B cell (primary cell): ENCODE measurements around the gene BMF. TPM values are rescaled to one million over a fixed set of nuclear protein-coding genes. Genes with fewer than 3 reads are reported as not detected.
A peak's percentile ranks its signal among the peaks of the same experiment; 100 is the strongest.

ENCODE experiments used
- ATAC-seq: fragments of 200-7000 bp; cut with Tn5 transposase; one replicate; pipeline ENCODE4 v1.10.0; 2021; ENCODE audit warnings: low read depth, mild to moderate bottlenecking, moderate number of reproducible peaks, moderate library complexity
- CTCF ChIA-PET: fragments of 350-600 bp; sonication (Branson Sonifier 250); formaldehyde crosslinking; loops from one replicate; lab custom pipeline; 2021; ENCODE audit warnings: antibody characterized with exemption, inconsistent platforms; lab: Charles Lee
- POLR2A ChIA-PET: fragments of 350-600 bp; sonication (Branson Sonifier 250); formaldehyde crosslinking; loops from one replicate; lab custom pipeline; 2021; ENCODE audit warnings: antibody characterized with exemption; lab: Charles Lee
- DNase-seq: peaks from one replicate; pipeline ENCODE4 v3.0.0; 2013
- H2AFZ ChIP-seq: 2 replicates; pipeline ENCODE4 v1.6.1; 2012; ENCODE audit warnings: mild to moderate bottlenecking, low read depth, low read length; ENCODE audit not compliant: insufficient read depth, poor library complexity, severe bottlenecking
- H3K27ac ChIP-seq, 2 donors: 1 replicate in 1 of 2; 2 replicates in 1 of 2; pipeline ENCODE4 v1.5.1; 2012 to 2013; ENCODE audit warnings: low read length in 2 of 2, mild to moderate bottlenecking in 2 of 2, moderate library complexity in 1 of 2
- H3K27me3 ChIP-seq, 4 experiments: fragments of 200-600 bp in 1 of 4; sonication (generic) in 1 of 4; replicated peaks in 1 of 4; 1 replicate in 2 of 4; 2 replicates in 2 of 4; pipeline versions ENCODE4 v1.6.1 to v1.7.0; 2013 to 2016; ENCODE audit warnings: low read length in 3 of 4, mild to moderate bottlenecking in 2 of 4, mixed read lengths in 1 of 4, moderate library complexity in 1 of 4; ENCODE audit not compliant: insufficient read depth in 4 of 4, control insufficient read depth in 3 of 4; ENCODE audit errors: control extremely low read depth in 1 of 4
- H3K36me3 ChIP-seq, 2 experiments: replicated peaks in 1 of 2; 1 replicate in 1 of 2; 2 replicates in 1 of 2; pipeline versions ENCODE4 v1.6.1 to v1.7.1; 2013; ENCODE audit warnings: low read length in 1 of 2; ENCODE audit not compliant: insufficient read depth in 2 of 2, control insufficient read depth in 1 of 2; ENCODE audit errors: control extremely low read depth in 1 of 2, extremely low read depth in 1 of 2
- H3K4me1 ChIP-seq, 2 donors: fragments of 200-600 bp in 1 of 2; sonication (generic) in 1 of 2; 1 replicate in 1 of 2; 2 replicates in 1 of 2; pipeline versions ENCODE4 v1.5.1 to v1.6.1; 2013 to 2017; ENCODE audit warnings: low read length in 2 of 2; ENCODE audit not compliant: control insufficient read depth in 2 of 2, insufficient read depth in 2 of 2
- H3K4me2 ChIP-seq: replicated peaks from 2 replicates; pipeline ENCODE3; 2012; ENCODE audit warnings: mild to moderate bottlenecking, low read depth, low read length; ENCODE audit not compliant: poor library complexity, severe bottlenecking
- H3K4me3 ChIP-seq, 5 experiments: fragments of 200-600 bp in 1 of 5; sonication (generic) in 1 of 5; 1 replicate in 3 of 5; 2 replicates in 2 of 5; pipeline versions ENCODE4 v1.5.1 to v1.7.0; 2011 to 2016; ENCODE audit warnings: low read length in 4 of 5, mild to moderate bottlenecking in 4 of 5, low read depth in 2 of 5, control low read depth in 1 of 5, moderate library complexity in 1 of 5; ENCODE audit not compliant: insufficient read depth in 1 of 5; ENCODE audit errors: control extremely low read depth in 1 of 5, extremely low read depth in 1 of 5
- H3K79me2 ChIP-seq: fragments of 200-600 bp; sonication (generic); one replicate; pipeline ENCODE4 v1.6.0; 2016; ENCODE audit warnings: low read length; ENCODE audit not compliant: control insufficient read depth, insufficient read depth
- H3K9ac ChIP-seq: fragments of 200-600 bp; sonication (generic); 2 replicates; pipeline ENCODE4 v1.6.1; 2017; ENCODE audit warnings: mild to moderate bottlenecking, low read length, moderate library complexity
- H3K9me3 ChIP-seq, 3 donors: one replicate each; pipeline versions ENCODE4 v1.6.1 to v1.7.1; 2013; ENCODE audit warnings: low read length in 2 of 3; ENCODE audit not compliant: control insufficient read depth in 2 of 3, insufficient read depth in 1 of 3; ENCODE audit errors: control extremely low read depth in 1 of 3
- H4K20me1 ChIP-seq: 2 replicates; pipeline ENCODE4 v1.6.0; 2012; ENCODE audit warnings: mild to moderate bottlenecking, low read length; ENCODE audit not compliant: insufficient read depth, control insufficient read depth, poor library complexity, severe bottlenecking
- H3K27ac Mint-ChIP-seq: one replicate; pipeline ENCODE4 v1.8.0; 2021; ENCODE audit warnings: mixed read lengths
- H3K27me3 Mint-ChIP-seq: one replicate; pipeline ENCODE4 v1.8.0; 2021; ENCODE audit warnings: mixed read lengths
- H3K4me1 Mint-ChIP-seq: one replicate; pipeline ENCODE4 v1.8.0; 2021; ENCODE audit warnings: mixed read lengths
- H3K4me3 Mint-ChIP-seq: one replicate; pipeline ENCODE4 v1.8.0; 2021; ENCODE audit warnings: mixed read lengths
- H3K9me3 Mint-ChIP-seq: one replicate; pipeline ENCODE4 v1.8.0; 2022; ENCODE audit warnings: mixed read lengths; ENCODE audit not compliant: insufficient read depth
- CTCF ChIP-seq: fragments of 200-600 bp; IDR thresholded peaks from one replicate; pipeline ENCODE4 v1.8.0; 2022; ENCODE audit warnings: antibody characterized with exemption, mild to moderate bottlenecking
- EZH2 ChIP-seq: IDR thresholded peaks from 2 replicates; pipeline ENCODE4 v1.6.1; 2012; ENCODE audit warnings: borderline replicate concordance, low read depth, mild to moderate bottlenecking, moderate library complexity, low read length; ENCODE audit not compliant: insufficient read depth, poor library complexity, severe bottlenecking
- WGBS: methylation state at CpG from one replicate; pipeline ENCODE4 v1.1.5; 2013; ENCODE audit warnings: missing lambda C conversion rate; ENCODE audit not compliant: insufficient coverage; 5-methylcytosine and 5-hydroxymethylcytosine counted together
- intact Hi-C: fragments of 100-400 bp; cut with micrococcal nuclease; formaldehyde crosslinking; loops from one replicate; pipeline ENCODE4 v1.10.0; 2022
- polyA plus RNA-seq: library from polyadenylated mRNA; depleted of rRNA; stranded (reverse); fragments of >200 nt; gene quantifications from 2 replicates; pipeline ENCODE4 v1.2.3, GENCODE V29; 2012
- total RNA-seq, 2 donors: library from RNA; stranded (reverse); fragments of 120-200 nt in 1 of 2; gene quantifications; 1 replicate in 1 of 2; 2 replicates in 1 of 2; pipeline versions ENCODE4 v1.2.3 to v1.2.4, GENCODE V29; 2013 to 2022

Gene BMF
- total and polyA plus RNA-seq, 2 donors (not counting 1 experiment from before 2014, with no cell fraction given): 43.2 to 343 TPM

- peaks cover 42 to 52% of the 10 kb centered on the region in 2 donors for H3K4me1 ChIP-seq
- peak overlapping the region; percentile 17 for H3K9ac ChIP-seq
- intact Hi-C loops: loop anchor here (1.0 kb wide), 1 partner anchor 9 kb away; no protein-coding TSS in a partner anchor
- peak overlapping the region; percentile 26 for H2AFZ ChIP-seq
- ChIA-PET CTCF (interaction anchor here (0.6 to 5.6 kb wide), 14 partner anchors 8 to 224 kb away, joined by 3 to 92 read pairs (median 4); partner anchors contain the start of gene BMF), POLR2A (interaction anchor here (0.6 to 5.3 kb wide), 8 partner anchors 8 to 52 kb away, joined by 3 to 67 read pairs (median 4); partner anchors contain the start of genes BMF and SRP14)
- ATAC-seq: peak; percentile 77
- peak overlapping the region; percentile 43 to 53 for H3K27ac ChIP-seq
- H3K27ac Mint-ChIP-seq: peak overlapping the region; percentile 94
- no peaks in the 10 kb centered on the region for H4K20me1 ChIP-seq
- peak; percentile 68 for DNase-seq
- H3K4me2 ChIP-seq: peak overlapping the region; percentile 67
- WGBS: 12% methylated on average over 6 of the region's 6 CpGs
- no peaks in the 10 kb centered on the region for H3K27me3 Mint-ChIP-seq
- H3K27me3 ChIP-seq: no peaks in the 10 kb centered on the region
- peaks cover 0 to 3% (median 0%) of the 10 kb centered on the region in 3 donors for H3K9me3 ChIP-seq
- TF ChIP-seq CTCF: no peak
- TF ChIP-seq EZH2: no peak
- H3K4me1 Mint-ChIP-seq: peaks cover 61% of the 10 kb centered on the region
- H3K4me3 Mint-ChIP-seq: peak overlapping the region; percentile 60
- no peak overlapping the region for H3K4me3 ChIP-seq
- no peaks in the 10 kb centered on the region for H3K36me3 ChIP-seq
- H3K9me3 Mint-ChIP-seq: no peaks in the 10 kb centered on the region
- peaks cover 9% of the 10 kb centered on the region for H3K79me2 ChIP-seq
Measured at GRCh38 chr15:40054855-40055575, 53.7 kb downstream of the BMF start.

- CTCF ChIA-PET: interaction anchor here (0.6 to 5.6 kb wide), 13 partner anchors 9 to 225 kb away, joined by 3 to 92 read pairs (median 4); partner anchors contain the start of gene BMF
- Histone ChIP-seq H3K9me3 (peaks cover 0 to 3% (median 0%) of the 10 kb centered on the region in 3 donors), H3K36me3 (no peaks in the 10 kb centered on the region), H3K4me1 (peaks cover 46 to 56% of the 10 kb centered on the region in 2 donors), H4K20me1 (no peaks in the 10 kb centered on the region), H3K27me3 (no peaks in the 10 kb centered on the region), H3K27ac (peak overlapping the region; percentile 43 to 53), H3K79me2 (peaks cover 12% of the 10 kb centered on the region), H3K9ac (peak overlapping the region; percentile 17), H3K4me3 (no peak overlapping the region), H3K4me2 (peak overlapping the region; percentile 67), H2AFZ (no peak overlapping the region)
- DNase-seq (no peak), ATAC-seq (peak; percentile 51)
- WGBS: 0% methylated on average over 1 of the region's 3 CpGs
- Mint-ChIP-seq H3K27me3 (no peaks in the 10 kb centered on the region), H3K9me3 (no peaks in the 10 kb centered on the region), H3K4me1 (peaks cover 66% of the 10 kb centered on the region), H3K27ac (peak overlapping the region; percentile 94), H3K4me3 (peak overlapping the region; percentile 60)
- intact Hi-C loops: loop anchor here (1.0 kb wide), 1 partner anchor 10 kb away; no protein-coding TSS in a partner anchor
- POLR2A ChIA-PET: interaction anchor here (0.6 to 5.3 kb wide), 11 partner anchors 8 to 53 kb away, joined by 3 to 67 read pairs (median 4); partner anchors contain the start of genes BMF and SRP14
- no peak for TF ChIP-seq EZH2
- TF ChIP-seq CTCF: no peak
Measured at GRCh38 chr15:40054605-40054854, 54.1 kb downstream of the BMF start.
